PC-3 (cell line): ENCODE data around the gene IGHMBP2.

Source experiments
- EZH2 ChIP-seq: fragments of 300-600 bp; sonication (generic); IDR thresholded peaks from one replicate; pipeline ENCODE4 v1.6.1; 2017; ENCODE audit warnings: antibody characterized with exemption, mild to moderate bottlenecking, low read length; ENCODE audit not compliant: unreplicated experiment
- EZH2phosphoT487 ChIP-seq: fragments of 300-600 bp; sonication (generic); IDR thresholded peaks from 2 replicates; pipeline ENCODE4 v1.6.1; 2018; ENCODE audit warnings: mild to moderate bottlenecking, antibody characterized with exemption, low read length, borderline replicate concordance
- TF ChIP-seq, protein P1 (sequence below): fragments of 300-600 bp; sonication (generic); conservative IDR thresholded peaks from 2 replicates; pipeline ENCODE4 v1.5.1; 2017; ENCODE audit warnings: antibody characterized with exemption, low read depth, mild to moderate bottlenecking, low read length

DNA sequence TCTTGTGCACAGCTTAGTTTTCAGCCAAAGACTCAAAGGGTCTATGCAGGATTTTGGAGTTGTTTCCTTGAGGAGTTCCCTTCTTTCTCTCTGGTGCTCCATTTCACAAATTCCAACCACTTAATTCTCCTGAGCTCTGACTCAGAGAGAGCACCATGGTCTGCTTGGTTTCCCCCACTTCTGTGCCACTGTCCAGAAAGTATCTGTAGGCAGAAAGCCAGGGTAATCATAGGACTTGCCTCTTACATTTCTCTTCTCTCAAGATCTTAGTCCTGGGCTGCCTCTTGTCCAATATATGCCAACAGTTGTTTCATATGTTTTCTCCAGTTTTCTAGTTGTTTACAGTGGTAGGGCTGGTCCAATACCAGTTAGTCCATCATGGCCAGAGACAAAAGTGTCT lies 83.5 kb downstream of the IGHMBP2 start:
- TF ChIP-seq, protein P1, sequence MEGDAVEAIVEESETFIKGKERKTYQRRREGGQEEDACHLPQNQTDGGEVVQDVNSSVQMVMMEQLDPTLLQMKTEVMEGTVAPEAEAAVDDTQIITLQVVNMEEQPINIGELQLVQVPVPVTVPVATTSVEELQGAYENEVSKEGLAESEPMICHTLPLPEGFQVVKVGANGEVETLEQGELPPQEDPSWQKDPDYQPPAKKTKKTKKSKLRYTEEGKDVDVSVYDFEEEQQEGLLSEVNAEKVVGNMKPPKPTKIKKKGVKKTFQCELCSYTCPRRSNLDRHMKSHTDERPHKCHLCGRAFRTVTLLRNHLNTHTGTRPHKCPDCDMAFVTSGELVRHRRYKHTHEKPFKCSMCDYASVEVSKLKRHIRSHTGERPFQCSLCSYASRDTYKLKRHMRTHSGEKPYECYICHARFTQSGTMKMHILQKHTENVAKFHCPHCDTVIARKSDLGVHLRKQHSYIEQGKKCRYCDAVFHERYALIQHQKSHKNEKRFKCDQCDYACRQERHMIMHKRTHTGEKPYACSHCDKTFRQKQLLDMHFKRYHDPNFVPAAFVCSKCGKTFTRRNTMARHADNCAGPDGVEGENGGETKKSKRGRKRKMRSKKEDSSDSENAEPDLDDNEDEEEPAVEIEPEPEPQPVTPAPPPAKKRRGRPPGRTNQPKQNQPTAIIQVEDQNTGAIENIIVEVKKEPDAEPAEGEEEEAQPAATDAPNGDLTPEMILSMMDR = no peak
- TF ChIP-seq EZH2phosphoT487 = no peak
- TF ChIP-seq EZH2 = no peak
